CD4-positive, alpha-beta T cell (primary cell): ENCODE results near the gene MUC15. TPM values are rescaled to one million over a fixed set of nuclear protein-coding genes. Genes with fewer than 3 reads are reported as not detected.

Source experiments
- ATAC-seq: fragments of 200-7000 bp; cut with Tn5 transposase; one replicate; pipeline ENCODE4 v1.10.0; 2022; ENCODE audit warnings: mild to moderate bottlenecking; ENCODE audit not compliant: poor library complexity
- CTCF ChIA-PET: fragments of 350-600 bp; sonication (Branson Sonifier 250); formaldehyde crosslinking; loops from one replicate; lab custom pipeline; 2021; ENCODE audit warnings: antibody characterized with exemption, inconsistent platforms; lab: Charles Lee
- POLR2A ChIA-PET: fragments of 350-600 bp; sonication (Branson Sonifier 250); formaldehyde crosslinking; loops from one replicate; lab custom pipeline; 2021; ENCODE audit warnings: antibody characterized with exemption, inconsistent platforms; lab: Charles Lee
- DNase-seq, 14 experiments: peaks; one replicate each; pipeline ENCODE4 v3.0.0-alpha.2; 2013 to 2020; ENCODE audit warnings: mixed read lengths in 2 of 14
- H3K27ac ChIP-seq, 2 donors: one replicate each; pipeline versions ENCODE4 v1.5.1 to v1.7.0; 2013; ENCODE audit warnings: low read length in 2 of 2, low read depth in 1 of 2, mild to moderate bottlenecking in 1 of 2
- H3K27me3 ChIP-seq, 2 experiments: 1 replicate in 1 of 2; 2 replicates in 1 of 2; pipeline versions ENCODE4 v1.6.1 to v1.7.0; 2013; ENCODE audit warnings: low read length in 2 of 2, control low read depth in 1 of 2, mild to moderate bottlenecking in 1 of 2, moderate library complexity in 1 of 2; ENCODE audit not compliant: insufficient read depth in 2 of 2, control insufficient read depth in 1 of 2
- H3K36me3 ChIP-seq: one replicate; pipeline ENCODE4 v1.6.1; 2013; ENCODE audit warnings: low read length, control low read depth; ENCODE audit not compliant: insufficient read depth
- H3K4me1 ChIP-seq: one replicate; pipeline ENCODE4 v1.6.1; 2013; ENCODE audit warnings: low read length, control low read depth; ENCODE audit not compliant: insufficient read depth
- H3K4me3 ChIP-seq: one replicate; pipeline ENCODE4 v1.5.1; 2013; ENCODE audit warnings: mild to moderate bottlenecking, low read length, moderate library complexity
- H3K9me3 ChIP-seq, 2 experiments: 1 replicate in 1 of 2; 2 replicates in 1 of 2; pipeline versions ENCODE4 v1.6.1 to v1.7.0; 2013; ENCODE audit warnings: low read length in 2 of 2, mild to moderate bottlenecking in 2 of 2, control low read depth in 1 of 2, moderate library complexity in 1 of 2; ENCODE audit not compliant: control insufficient read depth in 1 of 2, insufficient read depth in 1 of 2
- H3K27ac Mint-ChIP-seq: one replicate; pipeline ENCODE4 v1.8.0; 2020; ENCODE audit warnings: mixed read lengths
- H3K27me3 Mint-ChIP-seq: one replicate; pipeline ENCODE4 v1.8.0; 2021; ENCODE audit warnings: mixed read lengths
- H3K36me3 Mint-ChIP-seq: one replicate; pipeline ENCODE4 v1.8.0; 2021; ENCODE audit warnings: low read depth, mixed read lengths
- H3K4me1 Mint-ChIP-seq: one replicate; pipeline ENCODE4 v1.8.0; 2021; ENCODE audit warnings: low read depth, mixed read lengths
- H3K4me3 Mint-ChIP-seq: one replicate; pipeline ENCODE4 v1.8.0; 2020; ENCODE audit warnings: mild to moderate bottlenecking, mixed read lengths
- H3K9me3 Mint-ChIP-seq: one replicate; pipeline ENCODE4 v1.8.0; 2020; ENCODE audit warnings: mixed read lengths
- CTCF ChIP-seq: fragments of 200-600 bp; IDR thresholded peaks from one replicate; pipeline ENCODE4 v1.8.0; 2022; ENCODE audit warnings: antibody characterized with exemption, mild to moderate bottlenecking
- intact Hi-C, 2 experiments: fragments of 100-400 bp; cut with DNase I in 1 of 2; cut with micrococcal nuclease in 1 of 2; formaldehyde crosslinking; loops; one replicate each; pipeline versions ENCODE4 v1.15.1 to v1.9.0; 2023 to 2025; cut with DNase I, micrococcal nuclease
- total RNA-seq, 174 experiments: library from RNA in 2 of 174; stranded (reverse) in 2 of 174; gene quantifications; one replicate each; pipeline ENCODE4 v1.2.3 and lab custom pipeline; 2021 to 2026

The MUC15 gene
- total RNA-seq, 2 experiments from 2014 or later, result not detected

DNA sequence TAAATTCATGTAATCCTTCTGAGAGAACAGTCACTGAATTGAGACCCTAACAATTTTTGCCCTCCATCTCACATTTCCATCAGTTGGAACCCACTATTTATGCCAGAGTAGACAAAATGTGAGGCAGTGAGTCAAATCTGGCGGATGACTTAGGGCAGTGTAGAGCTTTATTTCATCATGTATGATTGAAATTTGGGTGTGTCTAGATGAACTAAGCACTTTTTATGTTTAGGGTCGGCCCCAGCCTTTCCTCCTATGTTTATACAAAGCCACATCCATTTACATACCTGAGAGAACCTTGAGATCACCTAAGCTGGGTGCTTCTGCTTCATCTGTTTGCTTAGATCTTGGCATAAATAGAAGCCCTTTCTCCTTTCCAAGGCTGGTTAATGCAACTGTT is 15.0 kb upstream of the MUC15 start:
- no peaks in the 10 kb centered on the region for H3K4me1 Mint-ChIP-seq
- no peak overlapping the region for H3K27ac Mint-ChIP-seq
- ChIA-PET POLR2A (no interaction called here), CTCF (no interaction called here)
- H3K4me3 Mint-ChIP-seq, result no peak overlapping the region
- H3K36me3 Mint-ChIP-seq, result no peaks in the 10 kb centered on the region
- ATAC-seq (no peak), DNase-seq (no peak)
- TF ChIP-seq CTCF, result no peak
- Histone ChIP-seq H3K4me3 (no peak overlapping the region), H3K27ac (no peak overlapping the region), H3K9me3 (peaks cover 0 to 14% of the 10 kb centered on the region in 2 experiments), H3K36me3 (no peaks in the 10 kb centered on the region), H3K4me1 (no peaks in the 10 kb centered on the region), H3K27me3 (no peaks in the 10 kb centered on the region)
- intact Hi-C loops, result no loop called here
- no peaks in the 10 kb centered on the region for H3K27me3 Mint-ChIP-seq
- H3K9me3 Mint-ChIP-seq, result peaks cover 12% of the 10 kb centered on the region

GRCh38 chr11:26584818-26585217 is 12.8 kb upstream of the MUC15 start:
- POLR2A ChIA-PET, result no interaction called here
- H3K4me1 ChIP-seq, result no peaks in the 10 kb centered on the region

GRCh38 chr11:26583550-26583949 is 11.5 kb upstream of the MUC15 start:
- H3K27ac Mint-ChIP-seq, result no peak overlapping the region
- ATAC-seq, result no peak
- no peaks in the 10 kb centered on the region for H3K36me3 Mint-ChIP-seq
- ChIA-PET POLR2A (no interaction called here), CTCF (no interaction called here)
- Histone ChIP-seq H3K27ac (no peak overlapping the region), H3K27me3 (no peaks in the 10 kb centered on the region), H3K4me1 (no peaks in the 10 kb centered on the region), H3K36me3 (no peaks in the 10 kb centered on the region), H3K9me3 (peaks cover 0 to 8% of the 10 kb centered on the region in 2 experiments), H3K4me3 (no peak overlapping the region)
- DNase-seq, result no peak
- no peak for TF ChIP-seq CTCF
- intact Hi-C loops, result no loop called here
- H3K4me3 Mint-ChIP-seq, result no peak overlapping the region
- no peaks in the 10 kb centered on the region for H3K4me1 Mint-ChIP-seq
- H3K27me3 Mint-ChIP-seq, result no peaks in the 10 kb centered on the region
- H3K9me3 Mint-ChIP-seq, result peaks cover 3% of the 10 kb centered on the region

More at GRCh38 chr11:26584818-26585217, 12.8 kb upstream of the MUC15 start:
- Mint-ChIP-seq H3K4me3 (no peak overlapping the region), H3K27me3 (no peaks in the 10 kb centered on the region), H3K36me3 (no peaks in the 10 kb centered on the region), H3K4me1 (no peaks in the 10 kb centered on the region), H3K27ac (no peak overlapping the region), H3K9me3 (peaks cover 6% of the 10 kb centered on the region)
- Histone ChIP-seq H3K36me3 (no peaks in the 10 kb centered on the region), H3K27me3 (no peaks in the 10 kb centered on the region), H3K4me3 (no peak overlapping the region), H3K27ac (no peak overlapping the region), H3K9me3 (peaks cover 0 to 8% of the 10 kb centered on the region in 2 experiments)
- CTCF ChIA-PET, result no interaction called here
- intact Hi-C loops, result no loop called here
- TF ChIP-seq CTCF, result no peak
- ATAC-seq (no peak), DNase-seq (no peak)
